Stimulated activated CD4-positive, alpha-beta T cell treated with anti-CD3 and anti-CD28 coated beads, TNF-alpha, amount 100 ng/mL, for 4 hours (primary cell): ENCODE data around the gene STOX2.

Experiments used
- DNase-seq, 3 experiments: peaks; one replicate each; pipeline ENCODE4 v3.0.0-alpha.2; 2020; ENCODE audit warnings: low read depth in 3 of 3

The STOX2 gene

DNA sequence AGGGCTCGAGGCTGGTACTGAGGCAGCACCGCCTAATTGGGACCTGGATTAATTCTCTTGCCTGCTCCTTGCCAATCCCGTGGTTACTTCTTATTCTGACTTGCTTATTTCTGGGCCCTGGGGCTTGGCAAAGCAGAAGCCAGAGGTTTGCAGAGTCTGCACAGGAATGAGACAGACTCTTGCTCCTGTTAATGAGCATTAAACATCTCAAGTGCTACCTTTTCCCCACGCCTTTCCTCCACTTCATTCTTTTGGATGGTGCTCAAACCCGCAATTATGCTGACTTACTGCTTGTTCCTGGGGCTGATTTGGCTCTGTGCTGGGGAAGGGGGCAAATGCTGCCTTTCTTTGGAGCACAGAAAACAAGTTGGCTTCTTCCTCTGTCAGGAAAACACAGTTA is 16.5 kb upstream of the STOX2 start:
- no peak for DNase-seq

DNA sequence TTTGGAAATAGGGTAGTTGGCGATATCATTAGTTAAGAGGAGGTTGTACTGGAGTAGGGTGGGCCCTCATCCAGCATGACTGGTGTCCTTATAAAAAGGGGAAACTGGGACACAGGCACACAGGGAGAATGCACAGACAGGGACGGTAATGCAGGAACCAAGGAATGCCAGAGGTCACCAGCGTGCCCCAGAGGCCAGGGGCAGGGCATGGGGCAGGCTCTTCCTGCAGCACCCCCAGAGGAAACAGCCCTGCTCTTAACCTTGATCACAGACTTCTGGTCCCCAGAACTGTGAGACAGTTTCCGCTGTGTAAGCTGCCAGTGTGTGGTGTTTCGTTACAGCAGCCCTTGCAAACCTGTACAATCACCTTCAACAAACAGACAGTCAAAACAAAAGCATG is 15.9 kb upstream of the STOX2 start:
- no peak for DNase-seq

DNA sequence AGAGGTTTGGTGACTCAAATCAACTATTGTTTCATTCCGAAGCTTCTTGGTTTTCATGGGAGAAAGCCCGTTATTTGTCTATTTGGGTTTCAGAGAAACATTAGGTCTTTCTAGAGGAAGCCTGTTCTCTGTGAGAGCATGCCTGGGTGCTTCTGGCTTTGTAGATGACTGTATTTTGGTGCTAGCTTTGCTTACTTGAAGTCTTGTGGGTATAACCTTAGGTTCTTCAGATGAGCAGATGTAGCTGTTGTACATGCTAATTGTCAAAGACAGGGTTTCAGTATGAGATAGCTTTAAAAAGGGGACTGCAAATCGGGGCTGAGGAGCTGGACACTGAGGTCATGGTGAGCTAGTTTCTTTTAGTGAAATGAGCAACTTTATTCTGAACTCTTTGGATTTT is 7.9 kb upstream of the STOX2 start:
- DNase-seq = no peak

DNA sequence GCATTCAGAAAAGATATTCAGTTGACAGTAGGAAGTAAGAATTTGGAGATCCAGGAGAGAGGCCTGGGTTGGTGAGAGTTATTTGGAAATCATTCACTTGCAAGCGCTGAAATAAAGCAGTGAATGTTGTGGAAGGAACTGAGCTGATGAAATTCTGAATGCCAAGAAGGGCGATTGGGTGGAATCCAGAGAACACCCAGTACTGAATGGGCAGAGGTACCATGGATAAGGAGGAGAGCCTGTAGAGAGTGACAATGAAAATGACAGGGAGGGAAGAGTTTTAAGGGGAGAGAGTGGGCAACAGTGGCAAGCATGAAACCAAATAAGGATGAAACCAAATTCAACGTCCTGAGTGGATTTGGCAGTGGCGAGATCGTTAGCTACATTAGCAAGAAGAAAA is 6.7 kb upstream of the STOX2 start:
- DNase-seq = no peak

DNA sequence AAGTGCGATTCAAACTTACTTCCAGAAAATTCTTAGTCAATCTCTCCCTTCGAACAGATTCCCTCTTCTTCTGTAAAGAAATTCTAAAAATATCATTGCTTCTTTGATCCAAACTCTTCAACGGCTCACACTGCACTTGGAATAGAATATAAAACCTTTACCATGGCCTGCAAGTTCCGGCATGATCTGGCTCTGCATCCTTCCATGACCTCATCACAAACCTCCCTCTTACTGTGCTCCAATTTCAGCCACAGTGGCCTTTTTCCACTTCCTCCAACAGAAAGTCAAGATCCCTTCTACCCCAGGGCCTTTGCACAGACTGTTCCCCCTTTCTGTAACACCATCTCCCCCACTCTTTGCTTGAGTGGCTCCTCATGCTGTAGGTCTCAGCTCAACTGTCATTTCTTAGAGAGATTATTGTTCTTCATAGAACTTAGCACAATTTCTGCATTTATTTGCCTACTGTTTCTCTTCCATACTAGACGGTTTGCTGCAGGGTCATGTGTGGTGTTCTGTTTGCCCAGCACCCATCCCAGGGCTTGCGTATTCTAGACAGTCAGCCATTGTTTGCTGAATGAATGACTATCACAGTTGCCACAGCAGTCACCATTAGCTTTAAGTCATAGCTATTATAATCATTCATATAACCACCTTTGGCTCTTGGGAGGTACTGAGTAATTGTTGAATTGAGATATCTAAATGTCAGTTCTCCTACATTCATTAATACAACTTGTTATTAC is 1.9 kb upstream of the STOX2 start:
- DNase-seq = no peak

DNA sequence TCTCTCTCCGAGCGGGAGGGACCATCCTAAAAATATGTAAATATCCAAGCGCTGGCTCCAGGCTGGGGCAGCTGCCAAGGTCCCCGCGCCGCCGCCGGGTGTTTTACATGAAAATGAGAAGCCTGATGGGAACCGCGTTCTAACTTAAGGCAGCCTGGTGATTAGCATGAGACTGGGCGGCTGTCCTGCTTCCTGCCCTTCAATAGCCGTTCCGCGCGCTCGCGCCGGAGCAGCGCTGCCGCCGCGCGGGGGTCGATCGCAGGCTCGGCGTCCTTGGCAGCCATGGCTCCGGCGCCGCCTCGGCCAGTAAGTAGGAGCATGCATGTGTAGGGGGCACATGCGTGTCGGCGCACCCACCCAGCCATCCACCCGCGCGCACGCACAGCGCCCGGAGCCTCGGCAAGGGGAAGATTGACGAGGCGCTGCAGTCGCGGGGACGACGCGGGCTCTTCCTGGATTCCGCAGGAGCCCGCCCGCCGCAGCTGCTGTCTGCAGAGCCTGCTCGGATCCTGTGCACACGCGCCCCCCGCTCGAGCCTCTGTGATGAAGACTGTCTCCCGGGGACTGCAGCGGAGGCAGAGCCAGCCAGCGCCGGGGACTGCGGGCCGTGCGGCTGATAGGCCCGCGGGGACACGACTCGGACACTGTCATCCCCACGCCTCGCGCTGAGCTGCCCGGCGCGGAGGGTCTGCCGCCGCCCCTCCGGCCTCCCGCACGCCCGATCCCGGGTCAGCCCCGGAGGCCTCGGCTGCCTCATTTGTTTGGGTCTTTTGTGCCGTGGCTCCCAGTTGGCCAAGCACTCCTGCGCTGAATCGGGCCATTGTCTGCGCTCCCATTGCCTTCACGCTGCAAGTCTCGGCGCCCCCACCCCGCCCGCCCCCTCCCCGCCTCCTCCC is 734 bp downstream of the STOX2 start:
- no peak for DNase-seq

DNA sequence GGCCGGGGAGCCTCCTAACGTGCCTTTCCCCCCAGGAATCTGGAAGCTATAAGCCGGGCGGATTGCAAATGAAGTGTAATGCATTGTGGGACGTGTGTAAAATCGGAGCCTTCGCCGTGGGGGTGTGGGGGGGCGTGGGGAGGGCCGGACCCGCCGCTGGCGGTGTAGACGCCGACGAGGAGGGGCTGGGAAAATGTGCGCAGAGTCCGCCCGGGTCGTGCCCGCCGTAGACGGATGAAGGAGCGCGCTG is 1.3 kb downstream of the STOX2 start:
- DNase-seq = no peak

DNA sequence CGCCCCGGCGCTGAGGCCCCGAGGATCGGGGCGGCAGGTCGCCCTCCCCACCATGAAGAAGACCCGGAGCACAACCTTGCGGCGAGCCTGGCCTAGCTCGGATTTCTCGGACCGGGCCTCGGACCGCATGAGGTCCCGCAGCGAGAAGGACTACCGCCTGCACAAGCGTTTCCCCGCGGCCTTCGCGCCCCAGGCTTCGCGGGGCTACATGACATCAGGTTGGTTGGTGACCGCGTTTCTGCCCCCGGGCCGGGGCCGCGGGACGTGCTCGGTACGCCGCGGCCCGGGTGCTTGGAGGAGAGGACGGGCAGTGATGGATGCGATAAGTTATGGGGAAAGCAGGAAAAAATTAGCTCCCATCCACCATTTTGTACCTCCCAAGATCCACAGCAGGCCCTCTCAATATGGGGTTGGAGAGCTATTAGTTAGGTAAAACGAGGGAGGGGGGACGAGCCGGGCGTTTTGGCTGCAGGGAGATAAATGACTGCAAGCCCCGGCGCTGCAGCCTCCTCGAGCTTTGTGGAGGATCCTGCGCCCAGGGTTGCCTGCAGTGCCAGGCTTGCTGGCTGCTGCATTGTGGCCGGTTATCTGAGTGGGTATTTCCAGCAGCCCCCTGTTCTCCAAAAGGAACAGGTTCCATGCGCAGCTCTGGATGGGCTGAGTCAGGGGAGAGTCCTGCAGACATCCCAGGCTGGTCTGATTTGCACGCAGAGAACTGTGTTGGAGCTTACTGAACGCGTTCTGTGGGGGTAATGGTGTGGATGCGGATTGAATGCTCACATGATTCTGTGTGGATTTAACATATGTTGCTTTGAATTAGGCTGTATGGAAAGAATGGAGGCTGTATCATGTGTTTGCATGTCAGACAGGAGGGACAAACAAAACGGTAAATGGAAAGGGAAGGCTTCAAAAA is 1.9 kb downstream of the STOX2 start:
- no peak for DNase-seq

DNA sequence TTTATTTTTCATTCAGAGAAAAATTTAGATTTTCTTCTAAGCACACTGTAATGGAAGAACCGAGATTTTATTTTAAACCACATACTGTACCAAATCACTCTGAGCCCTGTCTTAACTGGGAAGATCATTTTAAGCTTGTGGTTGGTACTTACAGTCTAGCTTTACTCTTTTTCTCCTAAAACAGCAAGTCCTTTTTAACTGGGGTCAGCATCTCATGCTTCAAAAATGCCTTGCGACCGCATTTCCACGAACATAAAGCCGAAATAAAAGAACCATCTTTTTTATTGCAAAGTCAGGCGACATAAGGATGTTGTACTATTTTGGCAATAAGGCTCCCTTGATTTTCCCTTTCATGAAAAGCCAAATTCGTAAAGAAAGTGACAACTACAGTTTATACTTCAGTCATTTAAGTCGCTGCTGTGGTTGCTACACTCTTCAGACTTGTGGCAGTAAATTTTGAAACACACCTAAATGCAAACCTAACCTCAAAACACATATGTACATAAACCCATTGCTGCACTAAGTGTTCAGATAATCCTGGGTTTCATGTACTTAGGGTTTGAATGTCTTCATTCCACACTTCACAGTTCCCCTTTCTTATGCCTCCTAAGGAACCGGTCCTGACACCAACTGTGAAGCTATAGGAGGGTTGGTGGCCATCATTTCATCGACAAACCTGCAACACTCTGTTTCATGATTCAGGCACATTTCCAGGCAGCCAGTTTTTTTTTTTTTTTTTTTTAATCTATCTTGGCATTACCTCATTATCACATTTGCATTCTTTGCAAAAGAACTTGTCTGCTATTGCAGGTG is 3.0 kb downstream of the STOX2 start:
- DNase-seq = no peak

DNA sequence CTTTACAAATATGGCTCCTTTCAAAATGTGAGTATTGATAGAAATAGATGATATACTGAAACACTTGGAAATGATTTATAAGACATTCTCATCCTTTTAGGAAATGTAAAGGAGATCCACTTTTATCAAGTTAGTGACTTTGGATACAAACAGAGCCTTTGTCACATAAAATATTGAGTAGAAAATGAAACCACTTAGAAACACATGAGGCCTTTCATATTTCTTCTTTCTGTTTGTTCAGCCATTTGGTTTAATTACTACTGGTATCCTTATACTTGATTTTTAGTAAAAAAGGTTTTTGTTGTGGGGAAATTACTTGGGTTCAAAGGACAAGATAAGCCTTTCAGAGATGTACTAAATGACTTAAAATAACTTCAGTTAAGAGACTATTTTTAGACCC is 4.1 kb downstream of the STOX2 start:
- no peak for DNase-seq

DNA sequence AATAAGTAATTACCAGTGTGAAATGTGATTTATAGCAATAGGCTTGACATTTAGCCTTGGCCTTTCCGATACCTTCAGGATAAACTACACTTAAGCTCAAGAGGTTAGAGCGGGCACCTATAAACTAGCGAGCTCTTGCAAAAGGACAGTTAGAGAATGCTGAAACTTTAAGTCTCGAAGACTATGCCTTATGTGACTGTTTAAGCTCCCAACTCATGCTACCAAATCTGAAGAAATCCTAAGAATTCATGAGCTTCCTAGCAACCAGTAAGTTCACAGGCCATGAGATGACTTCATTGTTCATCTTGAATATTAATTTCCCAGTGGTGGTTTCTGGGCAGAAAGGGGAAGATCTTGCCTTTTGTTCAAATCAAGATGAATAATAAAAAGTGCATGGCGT is 4.7 kb downstream of the STOX2 start:
- no peak for DNase-seq

DNA sequence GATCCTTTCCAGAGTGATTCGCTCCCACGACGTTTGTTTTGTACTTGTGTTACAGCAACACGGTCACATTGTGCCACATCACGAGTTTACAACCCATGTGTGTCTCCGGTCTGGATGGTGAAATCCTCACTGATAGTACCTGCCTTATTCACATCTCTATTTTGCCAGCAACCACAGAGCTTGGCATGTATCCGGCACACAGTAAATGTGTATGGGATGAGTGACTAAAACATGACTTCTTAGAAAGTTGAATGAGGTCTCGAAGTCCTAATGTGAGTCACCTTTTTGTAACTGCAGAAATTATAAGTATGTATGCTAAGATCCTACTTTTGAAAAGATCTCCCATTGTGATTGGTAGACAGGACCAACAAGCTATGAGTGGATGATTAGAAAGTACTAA is 7.5 kb downstream of the STOX2 start:
- DNase-seq = no peak

DNA sequence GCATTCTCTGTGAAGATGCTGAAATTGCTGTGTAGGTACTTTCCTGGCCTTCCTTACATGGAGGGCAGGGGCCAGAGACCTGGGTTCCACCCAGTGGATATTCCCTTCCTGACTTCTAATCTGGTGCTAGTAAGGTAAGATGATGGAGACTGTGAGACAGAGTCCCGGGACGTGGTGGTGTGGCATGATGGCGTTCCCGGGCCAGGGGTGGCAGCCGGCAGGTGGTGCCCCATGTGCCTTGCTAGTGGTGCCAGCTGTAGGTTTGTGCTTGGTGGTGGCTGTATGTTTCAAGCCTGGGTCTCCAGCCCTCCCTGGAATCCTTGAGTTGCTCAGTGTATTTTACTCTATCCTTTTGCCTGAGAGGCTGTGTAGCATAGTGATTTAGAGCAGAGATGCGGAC is 10.9 kb downstream of the STOX2 start:
- no peak for DNase-seq

DNA sequence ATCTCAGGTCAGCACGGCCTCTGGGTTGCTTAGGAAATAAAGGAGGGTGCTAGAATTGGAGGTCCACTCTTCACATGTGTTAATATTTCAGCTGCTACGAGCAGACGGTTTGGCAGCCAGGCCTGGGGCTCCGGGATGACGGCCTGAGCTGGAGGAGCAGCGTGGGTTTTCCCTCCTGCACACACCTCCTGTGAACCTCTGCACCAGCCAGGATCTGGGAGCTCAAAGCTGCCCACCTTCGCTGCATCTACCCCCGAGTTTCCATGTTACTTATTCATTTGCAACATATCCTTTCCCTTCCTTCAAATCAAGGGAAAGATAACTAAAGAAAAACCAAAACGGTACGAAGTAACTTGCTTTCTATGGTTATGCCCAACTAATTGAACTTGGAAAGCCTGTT is 13.6 kb downstream of the STOX2 start:
- no peak for DNase-seq

DNA sequence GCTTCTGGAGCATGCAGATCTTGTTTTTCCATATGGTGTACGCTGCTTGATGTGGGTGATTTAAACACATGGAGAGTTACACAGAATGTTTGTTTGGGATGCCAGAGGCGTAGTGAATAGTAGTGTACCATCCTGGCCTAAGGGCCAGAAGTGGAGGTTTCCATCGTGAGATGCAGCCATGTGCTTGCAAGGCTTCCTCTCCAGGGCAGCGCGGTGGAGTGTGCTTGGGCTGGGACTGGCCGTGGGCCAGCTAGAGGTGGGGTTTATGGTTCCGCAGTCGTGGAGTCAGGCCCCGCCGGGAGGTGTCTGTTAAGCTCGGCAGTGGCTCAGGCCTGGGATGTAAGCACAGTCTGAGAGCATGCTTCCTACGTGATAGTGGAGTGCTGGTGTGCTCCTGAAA is 14.0 kb downstream of the STOX2 start:
- DNase-seq = no peak

DNA sequence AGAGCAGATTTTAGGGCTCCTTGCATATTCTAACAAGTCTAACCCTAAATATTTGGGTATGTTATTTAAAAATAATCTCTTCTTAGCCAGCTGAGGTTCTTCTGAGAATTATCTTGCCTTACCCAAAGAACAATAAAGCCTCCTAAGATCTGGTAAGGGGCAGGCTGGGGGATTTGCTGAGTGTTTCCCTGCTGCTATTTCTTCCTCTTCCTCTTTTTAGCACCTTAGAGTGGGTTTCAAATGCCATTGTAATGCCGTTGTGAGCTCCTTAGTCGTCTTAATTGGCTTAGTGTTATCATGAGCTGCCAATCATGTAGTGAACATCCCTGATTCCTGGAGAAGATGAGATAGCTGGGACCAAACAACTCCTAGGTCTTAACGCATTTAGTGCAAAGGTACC is 15.4 kb downstream of the STOX2 start:
- DNase-seq = no peak

DNA sequence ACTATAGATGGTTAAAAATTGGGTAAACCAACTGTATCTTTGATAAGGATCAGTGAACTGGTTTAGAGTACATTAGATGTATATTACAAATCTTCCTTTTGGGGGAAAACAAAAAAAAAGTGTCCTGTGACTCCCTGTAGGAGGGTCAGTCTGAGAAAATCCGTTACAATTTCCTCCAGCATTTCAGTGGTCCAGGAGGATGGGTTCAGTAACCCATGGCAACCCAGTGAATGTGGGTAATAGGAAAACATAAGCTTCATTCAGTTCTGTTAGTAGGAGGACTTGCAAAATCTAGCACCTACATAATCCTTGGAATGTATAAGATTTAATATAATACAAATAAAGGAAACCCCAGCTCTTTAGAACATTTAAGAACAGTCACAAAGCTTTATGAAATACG is 16.2 kb downstream of the STOX2 start:
- no peak for DNase-seq

DNA sequence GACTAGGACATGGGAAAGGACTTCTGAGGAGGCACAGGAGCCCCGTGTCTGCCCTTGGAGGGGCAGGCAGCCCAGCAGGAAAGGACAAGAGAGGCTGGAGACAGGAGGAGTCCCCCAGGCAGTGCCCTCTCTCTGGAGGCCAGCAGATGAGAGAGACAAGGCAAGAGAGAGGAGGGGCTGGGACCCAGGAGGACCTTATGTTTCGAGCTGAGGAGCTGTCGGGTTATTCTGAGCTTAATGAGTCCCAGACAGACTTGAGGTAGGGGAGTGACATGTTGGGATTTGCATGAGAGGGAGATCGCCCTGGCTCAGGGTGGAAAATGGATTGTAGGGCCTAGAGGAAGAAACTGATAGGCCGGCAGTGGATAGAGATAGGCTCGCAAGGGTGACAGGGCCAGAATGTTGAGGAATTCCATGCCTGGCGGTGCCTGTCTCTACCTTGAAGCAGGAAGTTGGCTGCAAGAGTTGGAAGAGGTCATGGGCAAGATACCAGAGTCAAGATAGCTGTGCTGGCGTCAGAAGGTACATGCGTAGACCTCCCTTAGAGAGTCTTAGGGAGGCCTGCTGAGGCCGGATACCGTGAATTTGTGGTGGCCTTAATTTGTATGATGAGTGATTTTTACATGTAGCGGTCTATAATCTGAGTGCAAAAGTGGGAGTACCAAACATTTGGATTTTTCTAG is 19.4 kb downstream of the STOX2 start:
- DNase-seq = no peak

DNA sequence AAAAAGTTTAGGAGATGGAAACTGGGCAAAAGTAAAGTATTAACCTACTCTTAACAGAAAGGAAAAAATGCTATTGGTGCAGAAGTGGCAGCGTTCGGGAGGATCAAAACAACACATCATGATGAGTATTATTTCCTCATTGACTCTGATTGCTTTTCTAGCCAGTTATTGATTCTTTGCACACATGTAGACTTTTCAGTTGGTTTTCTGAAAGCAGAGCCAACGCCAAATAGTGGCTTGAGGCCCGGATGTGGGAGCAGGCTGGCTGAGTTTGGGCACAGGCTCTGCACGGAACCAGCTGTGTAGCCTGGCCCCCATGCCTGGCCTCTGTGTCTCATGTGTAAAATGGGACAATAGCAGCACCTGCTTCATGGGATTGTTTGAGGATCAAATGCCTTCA is 21.8 kb downstream of the STOX2 start:
- no peak for DNase-seq

DNA sequence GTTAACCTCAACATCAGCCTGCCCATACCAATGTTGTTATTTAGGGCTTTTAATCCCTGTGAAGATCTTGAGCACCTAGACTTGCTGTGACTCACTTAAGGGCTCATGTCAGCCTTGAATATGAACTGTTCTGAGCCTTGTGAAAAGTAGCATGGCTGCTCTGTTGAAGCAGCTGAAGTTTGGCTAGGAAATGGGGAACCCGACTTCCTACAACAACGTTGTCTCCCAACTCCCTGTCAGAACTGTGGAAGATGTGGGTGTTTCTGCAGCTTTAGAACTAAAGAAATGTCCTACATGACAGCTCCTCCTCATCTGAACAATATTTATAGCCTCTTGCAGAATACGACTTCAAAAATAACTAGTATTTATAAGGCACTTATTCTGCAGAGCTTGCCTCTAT is 27.5 kb downstream of the STOX2 start:
- no peak for DNase-seq

DNA sequence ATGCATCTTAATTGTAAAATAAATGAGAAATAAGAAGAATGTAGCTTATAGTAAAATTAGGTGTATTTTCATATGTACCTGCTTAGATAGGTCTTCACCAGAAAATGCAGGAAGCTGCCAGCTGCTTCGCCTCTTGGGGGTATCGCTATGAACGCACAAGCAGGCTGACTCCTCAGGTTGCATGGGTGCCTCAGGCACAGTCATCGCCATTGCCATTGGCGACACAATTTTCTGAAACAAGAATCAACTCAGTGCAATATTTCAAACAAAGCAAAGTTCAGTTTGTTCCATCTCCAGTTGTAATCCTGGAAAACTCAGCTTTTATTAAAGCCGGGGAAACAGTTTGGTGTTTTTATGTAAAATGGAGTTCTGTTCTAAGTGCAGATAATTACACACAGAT is 29.7 kb downstream of the STOX2 start:
- no peak for DNase-seq
